SH-SY5Y (cell line): Measurements from ENCODE around the gene TPM3.

Experiments
- GATA2 ChIP-seq: IDR thresholded peaks from 2 replicates; pipeline ENCODE4 v1.6.1; 2011; ENCODE audit warnings: mild to moderate bottlenecking, low read depth, low read length
- GATA3 ChIP-seq: IDR thresholded peaks from 2 replicates; pipeline ENCODE4 v1.6.1; 2011; ENCODE audit warnings: low read depth, mild to moderate bottlenecking, low read length, moderate library complexity

- no peak for TF ChIP-seq GATA3
- TF ChIP-seq GATA2, result no peak
Observed at GRCh38 chr1:154182344-154183045, 9.4 kb downstream of the TPM3 start.
